ENCODE data around the gene SGMS1. TPM values are rescaled to one million over a fixed set of nuclear protein-coding genes. Genes with fewer than 3 reads are reported as not detected.

Gene SGMS1
- total RNA-seq, 4 donors from 2014 or later: 28.3 to 44.5 (median 41.7) TPM

GRCh38 chr10:50523357-50523756 is 100.4 kb downstream of the SGMS1 start:
- in situ Hi-C loops (cut with MboI; ENCODE audit: low pct_ligation_motif_present in 1 of 4, low pct_unique_long_range_greater_than_20kb in 1 of 4, low sequenced_read_pairs in 3 of 4): no loop called here
- Histone ChIP-seq H3K27ac (no peak overlapping the region), H3K27me3 (no peaks in the 10 kb centered on the region), H3K36me3 (no peaks in the 10 kb centered on the region), H3K4me1 (no peaks in the 10 kb centered on the region), H3K9me3 (no peaks in the 10 kb centered on the region), H3K4me3 (no peak overlapping the region)
- TF ChIP-seq POLR2AphosphoS5 (IDR thresholded peaks at IDR 0.05) (no peak), CTCF (IDR thresholded peaks at IDR 0.05) (no peak), EP300 (IDR thresholded peaks at IDR 0.05; ENCODE audit: low read depth) (no peak), POLR2A (IDR thresholded peaks at IDR 0.05) (no peak)
- intact Hi-C loops (cut with DNase I; ENCODE audit: low total_unique reads): no loop called here
- no peak for DNase-seq

- no peaks in the 10 kb centered on the region for H3K27me3 ChIP-seq
- no peak overlapping the region for H3K27ac ChIP-seq
- TF ChIP-seq POLR2A (IDR thresholded peaks at IDR 0.05) (no peak), EP300 (IDR thresholded peaks at IDR 0.05; ENCODE audit: low read depth) (no peak)
- H3K4me1 ChIP-seq: no peaks in the 10 kb centered on the region
- intact Hi-C loops (cut with DNase I; ENCODE audit: low total_unique reads): no loop called here
- H3K9me3 ChIP-seq: no peaks in the 10 kb centered on the region
- in situ Hi-C loops (cut with MboI; ENCODE audit: low pct_ligation_motif_present in 1 of 4, low pct_unique_long_range_greater_than_20kb in 1 of 4, low sequenced_read_pairs in 3 of 4): no loop called here
- DNase-seq: no peak
- WGBS, 2 donors (ENCODE audit: low coverage in 1 of 2): 89 to 98% methylated on average over 2 of the region's 2 CpGs
- no peaks in the 10 kb centered on the region for H3K36me3 ChIP-seq
- H3K4me3 ChIP-seq: no peak overlapping the region
Observed at GRCh38 chr10:50522908-50523307, 100.8 kb downstream of the SGMS1 start.

- no peaks in the 10 kb centered on the region for H3K27me3 ChIP-seq
- H3K36me3 ChIP-seq: no peaks in the 10 kb centered on the region
- in situ Hi-C loops (cut with MboI; ENCODE audit: low pct_ligation_motif_present in 1 of 4, low pct_unique_long_range_greater_than_20kb in 1 of 4, low sequenced_read_pairs in 3 of 4): no loop called here
- intact Hi-C loops (cut with DNase I; ENCODE audit: low total_unique reads): no loop called here
- 97 to 100% methylated on average over 3 of the region's 3 CpGs for WGBS, 2 donors (ENCODE audit: low coverage in 1 of 2)
- H3K27ac ChIP-seq: no peak overlapping the region
- peaks cover 0 to 7% (median 0%) of the 10 kb centered on the region in 4 donors for H3K4me1 ChIP-seq
- no peak for DNase-seq
- no peaks in the 10 kb centered on the region for H3K9me3 ChIP-seq
- TF ChIP-seq EP300 (IDR thresholded peaks at IDR 0.05; ENCODE audit: low read depth) (no peak), CTCF (IDR thresholded peaks at IDR 0.05) (no peak), POLR2AphosphoS5 (IDR thresholded peaks at IDR 0.05) (no peak), POLR2A (IDR thresholded peaks at IDR 0.05) (no peak)
- H3K4me3 ChIP-seq: no peak overlapping the region
Observed at GRCh38 chr10:50520115-50520514, 103.6 kb downstream of the SGMS1 start.

GRCh38 chr10:50517626-50518025 is 106.1 kb downstream of the SGMS1 start:
- no peaks in the 10 kb centered on the region for H3K36me3 ChIP-seq
- peaks cover 0 to 16% (median 2%) of the 10 kb centered on the region in 4 donors for H3K4me1 ChIP-seq
- in situ Hi-C loops (cut with MboI; ENCODE audit: low pct_ligation_motif_present in 1 of 4, low pct_unique_long_range_greater_than_20kb in 1 of 4, low sequenced_read_pairs in 3 of 4): no loop called here
- no peaks in the 10 kb centered on the region for H3K27me3 ChIP-seq
- no peak overlapping the region for H3K4me3 ChIP-seq
- 84 to 88% methylated on average over 3 of the region's 3 CpGs for WGBS, 2 donors (ENCODE audit: low coverage in 1 of 2)
- H3K9me3 ChIP-seq: no peaks in the 10 kb centered on the region
- no peak for TF ChIP-seq POLR2AphosphoS5 (IDR thresholded peaks at IDR 0.05)
- no peak for TF ChIP-seq EP300 (IDR thresholded peaks at IDR 0.05; ENCODE audit: low read depth)
- no peak for TF ChIP-seq CTCF (IDR thresholded peaks at IDR 0.05)
- TF ChIP-seq POLR2A (IDR thresholded peaks at IDR 0.05): no peak
- no peak for DNase-seq
- intact Hi-C loops (cut with DNase I; ENCODE audit: low total_unique reads): no loop called here
- no peak overlapping the region for H3K27ac ChIP-seq

GRCh38 chr10:50516171-50516570 is 107.6 kb downstream of the SGMS1 start:
- H3K9me3 ChIP-seq: no peaks in the 10 kb centered on the region
- intact Hi-C loops (cut with DNase I; ENCODE audit: low total_unique reads) (no loop called here), in situ Hi-C loops (cut with MboI; ENCODE audit: low pct_ligation_motif_present in 1 of 4, low pct_unique_long_range_greater_than_20kb in 1 of 4, low sequenced_read_pairs in 3 of 4) (no loop called here)
- no peak overlapping the region for H3K27ac ChIP-seq
- peaks cover 0 to 31% (median 2%) of the 10 kb centered on the region in 4 donors for H3K4me1 ChIP-seq
- H3K4me3 ChIP-seq: no peak overlapping the region
- WGBS, 2 donors (ENCODE audit: low coverage in 1 of 2): 70 to 75% methylated on average over 1 of the region's 1 CpG
- no peak for DNase-seq
- no peaks in the 10 kb centered on the region for H3K27me3 ChIP-seq
- no peak for TF ChIP-seq CTCF (IDR thresholded peaks at IDR 0.05)
- no peak for TF ChIP-seq POLR2AphosphoS5 (IDR thresholded peaks at IDR 0.05)
- no peak for TF ChIP-seq POLR2A (IDR thresholded peaks at IDR 0.05)
- TF ChIP-seq EP300 (IDR thresholded peaks at IDR 0.05; ENCODE audit: low read depth): no peak
- no peaks in the 10 kb centered on the region for H3K36me3 ChIP-seq

Data from transverse colon (tissue), 4 donors.